Ramos (cell line): Measurements from ENCODE around the gene ACTN1.
"Not testable (repeated sequence)": the region's sequence is repeated elsewhere in the genome, so short reads cannot be mapped to it uniquely, and the experiment has no call there.

ENCODE experiments used
- in situ Hi-C: fragments of 300-500 bp; cut with MboI; formaldehyde crosslinking; loops from one replicate; pipeline ENCODE4 v1.14.3; 2022; ENCODE audit warnings: low sequenced_read_pairs; ENCODE audit not compliant: unreplicated experiment

The ACTN1 gene

DNA sequence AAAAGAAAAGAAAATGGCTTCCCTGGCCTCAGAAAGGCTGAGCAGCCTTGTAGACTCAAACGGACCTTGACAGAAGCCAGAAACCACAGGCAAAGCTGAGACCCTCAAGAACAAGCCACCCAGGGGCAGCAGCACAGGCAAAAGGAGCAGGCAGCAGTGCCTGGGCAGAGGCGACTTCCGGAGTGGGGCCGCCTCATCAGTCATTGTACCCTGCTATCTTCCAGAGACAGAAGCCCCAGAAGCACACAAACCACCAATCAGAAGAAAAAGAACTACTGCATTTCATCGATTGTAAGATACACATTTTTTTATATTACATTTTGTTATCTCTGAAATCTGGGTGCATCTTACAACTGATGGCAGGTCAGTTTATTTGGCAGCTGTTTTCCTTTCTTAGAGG, 128.0 kb downstream of the ACTN1 start:
- in situ Hi-C loops = no loop called here

DNA sequence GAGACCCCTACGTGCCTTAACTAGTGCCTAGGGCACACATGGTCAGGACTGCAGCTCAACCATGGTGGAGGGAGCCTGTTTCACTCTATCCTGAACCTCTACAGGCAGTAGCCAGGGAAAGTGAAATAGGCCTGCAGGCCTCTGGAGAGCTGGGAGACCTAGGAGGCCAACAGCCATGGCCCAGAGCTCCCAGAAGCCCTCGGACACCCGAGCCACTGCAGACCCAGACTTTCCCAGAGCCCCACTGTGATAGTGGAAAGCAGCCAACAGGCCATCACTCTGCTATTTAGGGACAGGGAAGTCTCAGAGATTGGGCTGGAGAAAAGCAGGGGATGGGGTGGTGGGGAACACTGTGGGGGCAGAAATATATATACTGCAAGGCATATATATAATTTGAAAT, 129.7 kb downstream of the ACTN1 start:
- in situ Hi-C loops = no loop called here

DNA sequence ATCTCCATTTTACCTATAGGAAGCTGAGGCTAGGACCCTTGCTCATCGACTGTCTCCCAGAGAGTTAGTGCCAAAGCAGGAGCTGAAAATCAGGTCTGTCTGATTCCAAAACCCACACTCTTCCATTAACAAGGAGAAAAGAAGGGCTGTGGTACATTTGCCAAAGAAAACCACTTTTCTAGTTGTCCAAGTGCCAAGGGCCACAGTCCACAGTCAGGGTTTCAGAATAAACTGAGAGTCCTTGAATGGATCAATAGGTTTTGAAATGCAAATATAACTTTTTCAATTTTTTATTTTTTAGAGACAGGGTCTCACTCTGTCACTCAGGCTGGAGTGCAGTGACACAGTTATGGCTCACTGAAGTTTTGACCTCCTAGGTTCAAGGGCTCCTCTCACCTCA, 130.8 kb downstream of the ACTN1 start:
- in situ Hi-C loops = no loop called here

DNA sequence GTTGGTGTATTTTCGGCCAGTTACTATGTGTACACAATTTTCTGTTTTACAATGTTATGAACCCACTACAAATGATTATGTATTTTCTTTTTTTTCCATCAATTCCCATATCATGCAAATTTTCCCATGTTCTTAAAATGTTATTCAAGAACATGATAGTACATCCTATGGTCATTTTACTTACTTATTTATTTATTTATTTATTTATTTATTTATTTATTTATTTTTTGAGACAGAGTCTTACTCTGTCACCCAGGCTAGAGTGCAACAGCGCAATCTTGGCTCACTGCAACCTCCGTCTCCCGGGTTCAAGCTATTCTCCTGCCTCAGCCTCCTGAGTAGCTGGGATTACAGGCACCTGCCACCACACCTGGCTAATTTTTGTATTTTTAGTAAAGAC, 131.5 kb downstream of the ACTN1 start:
- in situ Hi-C loops = not testable (repeated sequence)

DNA sequence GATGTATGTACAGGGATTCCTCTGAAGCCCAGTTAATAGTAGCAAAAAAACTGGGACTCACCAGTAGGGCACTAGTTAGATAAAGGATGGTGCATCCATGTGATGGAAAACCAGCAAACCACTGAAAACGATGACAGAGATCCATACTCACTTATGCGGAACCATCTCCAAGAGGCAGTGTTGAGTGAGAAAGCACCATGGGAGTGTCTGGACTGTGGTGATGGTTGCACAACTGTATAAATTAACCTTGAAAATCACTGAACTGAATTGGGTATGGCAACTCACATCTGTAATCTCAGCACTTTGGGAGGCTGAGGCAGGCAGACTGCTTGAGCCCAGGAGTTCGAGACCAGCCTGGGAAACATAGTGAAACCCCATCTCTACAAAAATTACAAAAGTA, 132.6 kb downstream of the ACTN1 start:
- in situ Hi-C loops = no loop called here

DNA sequence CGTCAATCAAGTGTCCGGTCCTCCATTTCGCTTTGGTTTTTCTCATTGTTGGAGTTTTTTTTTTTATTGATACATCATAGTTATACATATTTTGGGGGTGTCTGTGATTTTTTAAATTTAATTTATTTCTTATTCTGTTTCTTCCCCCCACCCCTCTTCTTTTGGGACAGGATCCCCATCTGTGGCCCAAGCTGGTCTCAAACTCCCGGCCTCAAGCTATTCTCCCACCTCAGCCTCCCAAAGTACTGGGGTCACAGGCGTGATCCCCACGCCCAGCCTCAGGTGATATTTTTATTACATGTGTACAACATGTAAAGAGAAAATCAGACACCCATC, 134.9 kb downstream of the ACTN1 start:
- in situ Hi-C loops = no loop called here

DNA sequence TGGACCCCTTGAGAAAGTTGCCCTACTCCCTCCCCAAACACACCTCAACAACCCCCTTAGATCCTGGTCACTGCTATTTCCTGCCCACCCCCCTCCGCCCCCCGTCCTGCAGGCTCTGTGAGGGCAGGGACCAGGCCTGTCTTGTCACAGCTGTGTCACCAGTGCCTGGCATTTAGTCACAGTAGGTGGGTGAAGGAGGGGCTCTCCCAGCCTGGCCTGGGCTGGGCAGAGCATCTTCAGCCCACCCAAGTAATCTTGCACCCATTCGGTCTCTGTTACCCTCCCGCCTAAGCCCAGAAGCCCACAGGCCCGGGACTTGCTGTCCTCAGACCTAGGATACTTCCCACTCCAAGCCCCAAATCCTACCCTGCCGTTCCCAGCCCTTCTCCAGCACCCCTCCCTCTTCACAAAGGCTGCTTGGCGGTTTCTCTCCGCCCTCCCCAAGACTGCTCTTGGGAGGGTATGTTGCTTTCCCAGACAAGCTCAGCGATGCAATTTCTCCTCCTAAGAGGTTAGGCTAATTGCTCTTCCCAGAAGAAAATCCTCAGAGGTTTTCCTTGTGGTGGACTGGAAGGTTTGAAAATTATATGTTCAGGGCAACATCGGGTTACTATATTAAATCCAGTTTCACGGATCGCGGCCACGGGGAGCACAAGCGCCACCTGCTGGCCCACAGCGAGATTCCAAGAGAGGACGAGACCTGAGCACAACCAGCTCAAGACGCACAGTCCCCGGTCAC, 135.5 kb downstream of the ACTN1 start:
- in situ Hi-C loops = no loop called here

DNA sequence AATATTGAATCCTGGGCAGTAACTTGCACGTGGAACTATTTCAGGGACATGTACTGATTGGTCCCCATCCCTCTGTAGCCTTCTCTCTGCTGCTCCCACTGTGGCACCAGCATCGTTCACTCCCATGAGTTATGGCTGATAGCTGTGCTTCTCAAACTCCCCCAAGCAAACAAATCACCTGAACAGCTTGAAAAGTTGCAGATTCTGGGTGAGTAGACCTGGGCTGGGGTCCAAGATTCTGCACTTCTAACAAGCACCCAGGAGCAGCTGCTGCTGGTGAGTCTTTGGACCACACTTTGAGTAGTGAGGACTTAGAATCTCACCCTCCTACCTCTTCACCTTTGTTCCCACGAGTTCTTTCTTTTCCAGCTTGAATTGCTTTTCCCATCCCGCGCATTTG, 136.8 kb downstream of the ACTN1 start:
- in situ Hi-C loops = no loop called here

DNA sequence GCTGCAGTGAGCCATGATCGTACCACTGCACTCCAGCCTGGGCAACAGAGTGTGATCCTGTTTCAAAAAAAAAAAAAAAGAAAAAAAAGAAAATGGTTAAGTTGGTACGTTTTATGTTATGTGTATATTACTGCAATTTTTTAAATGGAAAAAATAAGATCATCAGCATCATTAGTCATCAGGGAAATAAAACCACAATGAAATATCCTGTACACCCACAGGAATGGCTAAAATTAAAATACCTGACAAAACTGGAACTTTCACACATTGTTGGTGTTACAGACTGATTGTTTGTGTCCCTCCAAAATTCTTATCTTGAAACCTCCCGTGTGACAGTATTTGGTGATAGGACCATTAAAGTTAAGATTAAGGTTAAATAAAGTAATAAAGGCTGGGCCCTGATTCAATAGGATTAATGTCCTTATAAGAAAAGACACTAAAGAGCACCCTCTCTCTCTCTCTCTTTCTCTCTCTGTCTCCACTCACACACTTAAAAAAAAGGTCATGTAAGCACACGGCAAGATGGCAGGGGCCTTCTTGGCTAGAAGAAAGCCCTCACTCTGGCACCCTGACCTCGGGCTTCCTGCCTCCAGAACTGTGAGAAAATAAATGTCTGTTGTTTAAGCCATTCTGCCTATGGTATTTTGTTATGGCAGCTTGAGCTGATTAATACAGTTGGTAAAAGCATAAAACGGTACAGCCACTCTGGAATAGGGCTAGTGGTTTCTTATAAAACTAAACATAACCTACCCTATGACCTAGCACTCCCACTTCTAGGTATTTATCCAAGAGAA, 137.9 kb downstream of the ACTN1 start:
- in situ Hi-C loops = no loop called here

DNA sequence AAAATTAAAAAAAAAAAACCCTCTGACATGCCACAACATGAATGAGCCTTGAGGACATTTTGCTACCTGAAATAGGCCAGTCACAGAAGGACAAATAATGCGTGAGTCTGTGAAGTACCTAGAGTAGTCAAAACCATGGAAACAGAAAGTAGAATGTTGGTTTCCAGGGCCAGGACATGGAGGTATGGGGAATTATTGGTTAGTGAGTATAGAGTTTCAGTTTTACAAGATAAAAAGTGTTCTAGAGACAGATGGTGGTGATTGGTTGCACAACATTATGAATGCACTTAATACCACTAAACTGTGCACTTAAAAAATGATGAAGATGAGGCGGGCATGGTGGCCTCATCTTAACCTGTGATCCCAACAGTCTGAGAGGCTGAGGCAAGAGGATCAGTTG, 138.6 kb downstream of the ACTN1 start:
- in situ Hi-C loops = no loop called here

DNA sequence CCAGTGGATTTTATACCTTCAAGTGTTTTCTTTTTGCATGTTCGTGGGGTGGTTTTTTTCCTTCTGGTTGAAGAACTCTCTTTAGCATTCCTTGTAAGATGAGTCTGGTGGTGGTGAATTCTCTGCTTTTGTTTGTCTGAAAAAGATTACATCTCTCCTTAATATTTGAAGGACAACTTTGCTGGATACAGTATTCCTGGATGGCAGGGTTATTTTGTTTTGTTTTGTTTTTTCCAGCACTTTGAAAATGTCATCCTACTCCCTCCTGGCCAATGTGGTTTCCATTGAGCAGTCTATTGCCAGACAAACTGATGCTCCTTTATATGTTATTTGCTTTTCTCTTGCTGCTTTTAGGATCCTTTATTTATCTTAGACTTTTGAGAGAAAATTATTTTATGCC, 143.0 kb downstream of the ACTN1 start:
- in situ Hi-C loops = no loop called here

DNA sequence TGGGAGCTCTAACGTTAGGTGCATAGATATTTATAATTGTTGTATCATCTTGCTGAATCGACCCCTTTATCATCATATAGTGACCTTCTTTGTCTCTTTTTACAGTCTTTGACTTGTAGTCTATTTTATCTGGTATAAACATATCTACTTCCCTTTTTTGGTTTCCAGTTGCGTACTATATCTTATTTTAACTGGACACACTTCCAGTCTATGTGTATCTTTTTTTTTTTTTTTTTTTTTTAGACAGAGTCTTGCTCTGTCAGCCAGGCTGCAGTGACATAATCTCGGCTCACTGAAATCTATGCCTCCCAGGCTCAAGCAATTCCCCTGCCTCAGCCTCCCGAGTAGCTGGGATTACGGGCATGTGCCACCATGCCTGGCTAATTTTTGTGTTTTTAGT, 144.3 kb downstream of the ACTN1 start:
- in situ Hi-C loops = no loop called here

DNA sequence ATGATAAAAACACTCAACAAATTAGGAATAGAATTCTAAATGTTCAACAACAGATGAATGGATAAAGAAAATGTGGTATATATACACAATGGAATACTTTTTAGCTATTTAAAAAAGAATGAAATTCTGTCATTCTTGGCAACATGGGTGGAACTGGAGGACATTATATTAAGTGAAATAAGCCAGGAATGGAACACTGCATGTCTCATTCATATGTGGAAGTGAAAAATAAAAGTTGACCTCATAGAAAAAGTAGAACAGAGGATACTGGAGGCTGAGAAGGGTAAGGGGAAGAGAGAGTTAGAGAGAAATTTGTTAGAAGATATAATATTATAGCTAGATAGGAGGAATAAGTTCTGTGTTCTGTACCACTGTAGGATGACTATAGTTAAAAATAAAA, 150.4 kb downstream of the ACTN1 start:
- in situ Hi-C loops = loop anchor here (10.0 kb wide), 1 partner anchor 894 kb away; no protein-coding TSS in a partner anchor

DNA sequence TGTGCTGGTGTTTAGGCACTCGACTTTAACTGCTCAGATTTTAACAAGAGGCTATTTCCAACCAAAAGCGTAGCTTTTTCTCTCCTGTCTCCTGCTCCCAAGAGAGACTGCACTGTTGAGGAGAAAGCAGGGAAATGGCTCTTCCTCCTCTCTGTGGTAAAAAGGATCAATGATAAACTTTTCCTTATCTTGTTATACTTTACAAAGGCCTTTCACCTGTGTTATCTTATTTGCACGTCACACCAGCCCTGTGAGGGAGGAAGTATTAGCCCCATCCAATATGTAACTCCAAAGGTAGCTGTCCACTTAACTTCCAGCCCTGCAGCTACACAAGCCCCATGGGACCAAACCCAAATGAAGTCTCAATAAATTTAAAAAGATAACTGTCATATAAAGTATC, 153.4 kb downstream of the ACTN1 start:
- in situ Hi-C loops = loop anchor here (10.0 kb wide), 1 partner anchor 891 kb away; no protein-coding TSS in a partner anchor

DNA sequence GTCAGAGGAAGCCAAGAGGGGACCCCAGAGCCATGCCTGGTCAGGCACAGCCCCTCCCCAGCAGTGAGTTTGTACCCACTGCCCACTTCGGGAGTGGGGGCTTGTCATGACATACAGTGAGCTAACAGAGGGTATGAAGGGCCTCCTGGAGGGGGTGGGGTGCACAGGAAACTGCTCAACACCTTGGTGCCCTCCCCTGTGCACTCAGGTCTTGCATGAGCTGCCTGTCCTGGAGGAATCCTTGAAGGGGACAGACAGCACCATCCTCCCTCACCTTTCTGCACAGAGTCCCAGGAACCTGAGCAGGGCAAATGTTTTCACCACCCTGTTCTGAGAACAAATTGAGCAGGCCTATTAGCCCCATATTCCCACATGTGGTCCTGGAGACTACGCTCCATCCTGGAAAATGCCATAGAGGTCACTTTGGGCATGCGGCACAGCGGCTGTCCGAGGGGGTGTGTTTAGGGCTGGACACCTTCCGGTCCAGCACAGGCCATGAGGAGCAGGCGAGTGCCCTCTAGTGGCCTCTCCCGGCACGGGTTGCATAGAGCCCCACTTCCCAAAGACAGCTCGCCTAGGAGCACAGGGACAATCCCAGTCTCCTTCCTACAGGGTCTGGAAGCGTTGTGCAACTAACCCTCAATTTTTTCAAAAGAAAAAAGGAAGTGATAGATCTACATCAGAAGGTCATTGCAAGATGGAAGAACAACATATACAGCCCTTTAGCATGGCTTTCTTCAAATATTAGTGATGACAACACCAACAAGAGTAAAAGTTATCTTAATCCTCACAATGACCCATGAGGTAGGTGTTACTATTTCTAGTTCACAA, 154.4 kb downstream of the ACTN1 start:
- in situ Hi-C loops = loop anchor here (10.0 to 25.0 kb wide), 2 partner anchors 890 to 1212 kb away; partner anchors contain the start of genes ARG2 and PIGH

DNA sequence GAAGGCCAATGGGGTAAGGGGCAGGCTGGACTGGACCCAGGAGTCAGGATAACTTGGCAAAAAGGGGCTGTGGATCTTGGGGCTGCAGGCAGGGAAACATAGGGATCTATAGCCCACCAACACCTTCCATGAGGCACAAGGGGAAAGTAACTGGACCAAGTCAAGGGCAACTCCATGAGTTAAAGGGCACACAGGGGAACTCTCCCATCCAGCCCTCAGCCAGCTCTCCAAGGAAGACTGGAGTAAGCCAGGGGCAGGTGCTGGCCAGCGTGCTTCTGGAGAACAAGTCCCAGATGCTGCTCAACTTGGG, 154.9 kb downstream of the ACTN1 start:
- in situ Hi-C loops = loop anchor here (10.0 to 25.0 kb wide), 2 partner anchors 889 to 1212 kb away; partner anchors contain the start of genes ARG2 and PIGH
